HG03060 (cell line): Measurements from ENCODE around the gene APMAP.
"Not testable (repeated sequence)": the region's sequence is repeated elsewhere in the genome, so short reads cannot be mapped to it uniquely, and the experiment has no call there.

ENCODE experiments used
- ATAC-seq: cut with Tn5 transposase; IDR thresholded peaks from one replicate; pipeline ENCODE4 v1.9.1; 2021; ENCODE audit warnings: low read depth, moderate number of reproducible peaks; ENCODE audit not compliant: unreplicated experiment

The APMAP gene

GRCh38 chr20:24937579-24937978 lies 55.0 kb downstream of the APMAP start:
- ATAC-seq: no peak

- no peak for ATAC-seq
These were observed 55.8 kb downstream of the APMAP start for GRCh38 chr20:24936526-24937407.

- ATAC-seq: no peak
These were observed 56.6 kb downstream of the APMAP start for GRCh38 chr20:24935766-24936525.

- ATAC-seq: no peak
These were observed 57.4 kb downstream of the APMAP start for GRCh38 chr20:24935140-24935539.

- ATAC-seq: no peak
These were observed 57.8 kb downstream of the APMAP start for GRCh38 chr20:24934716-24935115.

GRCh38 chr20:24934101-24934661 lies 58.4 kb downstream of the APMAP start:
- ATAC-seq: no peak

- ATAC-seq: no peak
These were observed 59.2 kb downstream of the APMAP start for GRCh38 chr20:24933266-24933908.

GRCh38 chr20:24931893-24932292 lies 60.7 kb downstream of the APMAP start:
- not testable (repeated sequence) for ATAC-seq

GRCh38 chr20:24930724-24931688 lies 61.5 kb downstream of the APMAP start:
- not testable (repeated sequence) for ATAC-seq

GRCh38 chr20:24929867-24930723 lies 62.5 kb downstream of the APMAP start:
- ATAC-seq: not testable (repeated sequence)

GRCh38 chr20:24929259-24929658 lies 63.3 kb downstream of the APMAP start:
- not testable (repeated sequence) for ATAC-seq

- not testable (repeated sequence) for ATAC-seq
These were observed 71.8 kb downstream of the APMAP start for GRCh38 chr20:24920706-24921105.

GRCh38 chr20:24919665-24920064 lies 72.9 kb downstream of the APMAP start:
- not testable (repeated sequence) for ATAC-seq

- no peak for ATAC-seq
These were observed 73.7 kb downstream of the APMAP start for GRCh38 chr20:24918579-24919566.

GRCh38 chr20:24917797-24918578 lies 74.6 kb downstream of the APMAP start:
- ATAC-seq: no peak

GRCh38 chr20:24917056-24917455 lies 75.5 kb downstream of the APMAP start:
- ATAC-seq: no peak

GRCh38 chr20:24916412-24916811 lies 76.1 kb downstream of the APMAP start:
- no peak for ATAC-seq
